HG02884 (cell line): ENCODE data around the gene CHIA.
"Not testable (repeated sequence)": the region's sequence is repeated elsewhere in the genome, so short reads cannot be mapped to it uniquely, and the experiment has no call there.

Source experiments
- ATAC-seq: cut with Tn5 transposase; IDR thresholded peaks from one replicate; pipeline ENCODE4 v1.9.1; 2021; ENCODE audit warnings: mild to moderate bottlenecking, moderate library complexity; ENCODE audit not compliant: unreplicated experiment

Gene CHIA

GRCh38 chr1:111283838-111284237 lies 6.8 kb upstream of the CHIA start:
- no peak for ATAC-seq

- no peak for ATAC-seq
Measured at GRCh38 chr1:111285879-111286278, 4.8 kb upstream of the CHIA start.

GRCh38 chr1:111286912-111287311 lies 3.7 kb upstream of the CHIA start:
- no peak for ATAC-seq

GRCh38 chr1:111289371-111289770 lies 1.3 kb upstream of the CHIA start:
- no peak for ATAC-seq

- ATAC-seq, result no peak
Measured at GRCh38 chr1:111290104-111290503, 547 bp upstream of the CHIA start.

- ATAC-seq, result no peak
Measured at GRCh38 chr1:111294390-111294789, 3.7 kb downstream of the CHIA start.

- ATAC-seq, result no peak
Measured at GRCh38 chr1:111302374-111302773, 11.7 kb downstream of the CHIA start.

GRCh38 chr1:111309690-111310089 lies 19.0 kb downstream of the CHIA start:
- ATAC-seq, result no peak

GRCh38 chr1:111318523-111318922 lies 27.9 kb downstream of the CHIA start:
- ATAC-seq, result no peak

GRCh38 chr1:111320066-111320879 lies 29.6 kb downstream of the CHIA start:
- no peak for ATAC-seq

- ATAC-seq, result no peak
Measured at GRCh38 chr1:111323231-111323630, 32.6 kb downstream of the CHIA start.

- ATAC-seq, result no peak
Measured at GRCh38 chr1:111332190-111332589, 41.5 kb downstream of the CHIA start.

GRCh38 chr1:111334169-111334568 lies 43.5 kb downstream of the CHIA start:
- ATAC-seq, result no peak

- ATAC-seq, result not testable (repeated sequence)
Measured at GRCh38 chr1:111335214-111335877, 44.7 kb downstream of the CHIA start.

- ATAC-seq, result not testable (repeated sequence)
Measured at GRCh38 chr1:111338849-111339248, 48.2 kb downstream of the CHIA start.

GRCh38 chr1:111346089-111346885 lies 55.6 kb downstream of the CHIA start:
- ATAC-seq, result peak; percentile 92

GRCh38 chr1:111347026-111347425 lies 56.4 kb downstream of the CHIA start:
- ATAC-seq, result no peak

GRCh38 chr1:111351700-111352099 lies 61.0 kb downstream of the CHIA start:
- ATAC-seq, result no peak

- ATAC-seq, result no peak
Measured at GRCh38 chr1:111354584-111354983, 63.9 kb downstream of the CHIA start.

- no peak for ATAC-seq
Measured at GRCh38 chr1:111358964-111359363, 68.3 kb downstream of the CHIA start.

- ATAC-seq, result no peak
Measured at GRCh38 chr1:111359376-111359775, 68.7 kb downstream of the CHIA start.

GRCh38 chr1:111360257-111360656 lies 69.6 kb downstream of the CHIA start:
- not testable (repeated sequence) for ATAC-seq
